Mesothelial cell of epicardium (in vitro differentiated cells): ENCODE measurements around the gene EXOC2. TPM values are rescaled to one million over a fixed set of nuclear protein-coding genes. Genes with fewer than 3 reads are reported as not detected.

ENCODE experiments used
- DNase-seq, 2 experiments: peaks; one replicate each; pipeline ENCODE4 v3.0.0; 2021; ENCODE audit warnings: low spot score in 2 of 2; ENCODE audit not compliant: unreplicated experiment in 2 of 2
- H3K27ac Mint-ChIP-seq: 2 replicates; pipeline ENCODE4 v1.8.0; 2021; ENCODE audit warnings: mixed read lengths
- H3K27me3 Mint-ChIP-seq: 2 replicates; pipeline ENCODE4 v1.8.0; 2021; ENCODE audit warnings: low read depth, mixed read lengths
- H3K36me3 Mint-ChIP-seq: 2 replicates; pipeline ENCODE4 v1.8.0; 2021; ENCODE audit warnings: mixed read lengths
- H3K4me1 Mint-ChIP-seq: 2 replicates; pipeline ENCODE4 v1.8.0; 2021; ENCODE audit warnings: mixed read lengths
- H3K4me3 Mint-ChIP-seq: 2 replicates; pipeline ENCODE4 v1.8.0; 2021; ENCODE audit warnings: mild to moderate bottlenecking, moderate library complexity, mixed read lengths
- H3K9me3 Mint-ChIP-seq: 2 replicates; pipeline ENCODE4 v1.8.0; 2021; ENCODE audit warnings: mixed read lengths
- CTCF ChIP-seq: fragments of 200-600 bp; sonication (generic); IDR thresholded peaks from one replicate; pipeline ENCODE4 v1.5.0; 2021; ENCODE audit warnings: antibody characterized with exemption; ENCODE audit not compliant: unreplicated experiment
- total RNA-seq: library from RNA; stranded (reverse); gene quantifications from 3 replicates; pipeline ENCODE4 v1.2.1, GENCODE V29; 2021

EXOC2 gene
- total RNA-seq, 1 donor from 2014 or later, result 22.9 TPM

DNA sequence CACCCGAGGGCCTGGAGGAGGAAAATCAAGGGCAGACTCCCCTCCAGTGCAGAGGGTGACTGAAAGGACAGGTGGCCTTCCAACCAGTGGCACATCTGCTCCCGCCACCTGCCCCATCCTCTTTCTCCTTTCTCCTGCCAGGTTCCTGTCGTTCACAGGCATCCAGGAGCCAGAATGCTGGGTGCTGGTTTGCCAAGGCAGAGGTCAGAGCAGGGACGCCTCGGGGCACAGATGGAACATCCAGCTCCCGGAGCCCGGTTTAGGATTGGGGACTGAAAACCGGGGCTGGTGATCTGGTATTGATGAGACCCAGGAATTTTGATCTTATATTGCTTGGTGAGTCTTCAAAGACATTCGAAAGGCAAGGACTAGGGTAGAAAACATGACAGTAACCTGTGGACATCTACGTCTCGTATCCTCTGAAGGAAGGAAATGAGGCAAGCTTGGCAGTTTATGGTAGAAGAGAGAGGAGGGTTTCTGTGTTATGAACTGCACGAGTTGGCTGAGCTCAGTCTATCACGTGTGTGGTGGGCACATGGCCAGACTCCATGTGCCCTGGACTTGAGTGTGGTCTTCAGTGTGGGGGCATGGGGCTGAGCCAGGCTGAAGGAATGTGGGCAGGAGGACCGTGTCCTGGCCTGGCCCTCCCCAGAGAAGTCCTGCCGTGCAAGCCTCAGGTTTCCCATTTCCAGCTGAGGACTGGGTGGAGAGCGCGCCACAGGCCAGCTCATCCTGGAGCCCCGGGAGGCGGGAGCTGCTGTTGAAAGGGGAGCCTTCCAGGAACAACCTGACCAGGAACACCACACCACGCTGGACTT, 227.2 kb downstream of the EXOC2 start:
- no peak for TF ChIP-seq CTCF
- Mint-ChIP-seq H3K4me3 (no peak overlapping the region), H3K4me1 (no peaks in the 10 kb centered on the region), H3K27me3 (peaks cover 49% of the 10 kb centered on the region), H3K36me3 (no peaks in the 10 kb centered on the region), H3K27ac (no peak overlapping the region), H3K9me3 (no peaks in the 10 kb centered on the region)
- DNase-seq, result no peak

DNA sequence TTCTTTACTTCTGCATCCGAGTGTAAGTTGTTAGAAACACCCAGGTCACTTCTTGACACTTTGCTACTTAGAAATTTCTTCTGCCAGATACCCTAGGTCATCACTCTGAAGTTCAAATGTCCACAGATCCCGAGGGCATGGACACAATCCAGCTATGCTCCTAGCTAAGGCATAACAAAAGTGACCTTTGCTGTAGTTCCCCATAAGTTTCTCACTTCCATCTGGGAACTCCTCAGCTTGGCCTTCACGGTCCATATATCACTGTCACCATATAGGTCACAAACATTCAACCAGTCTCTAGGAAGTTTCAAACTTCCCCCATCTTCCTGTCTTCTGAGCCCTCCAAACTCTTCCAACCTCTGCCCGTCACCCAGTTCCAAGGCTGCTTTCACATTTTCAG, 236.1 kb downstream of the EXOC2 start:
- TF ChIP-seq CTCF, result no peak
- H3K4me3 Mint-ChIP-seq, result no peak overlapping the region
- H3K27me3 Mint-ChIP-seq, result peaks cover 18% of the 10 kb centered on the region
- H3K4me1 Mint-ChIP-seq, result no peaks in the 10 kb centered on the region
- DNase-seq, result no peak
- H3K36me3 Mint-ChIP-seq, result no peaks in the 10 kb centered on the region
- no peak overlapping the region for H3K27ac Mint-ChIP-seq
- H3K9me3 Mint-ChIP-seq, result peaks cover 5% of the 10 kb centered on the region

GRCh38 chr6:456358-456867, 236.5 kb downstream of the EXOC2 start:
- DNase-seq, result no peak
- no peak for TF ChIP-seq CTCF
- H3K27me3 Mint-ChIP-seq, result peaks cover 16% of the 10 kb centered on the region
- H3K27ac Mint-ChIP-seq, result no peak overlapping the region
- H3K4me3 Mint-ChIP-seq, result no peak overlapping the region
- H3K4me1 Mint-ChIP-seq, result no peaks in the 10 kb centered on the region
- no peaks in the 10 kb centered on the region for H3K36me3 Mint-ChIP-seq
- peaks cover 5% of the 10 kb centered on the region for H3K9me3 Mint-ChIP-seq

DNA sequence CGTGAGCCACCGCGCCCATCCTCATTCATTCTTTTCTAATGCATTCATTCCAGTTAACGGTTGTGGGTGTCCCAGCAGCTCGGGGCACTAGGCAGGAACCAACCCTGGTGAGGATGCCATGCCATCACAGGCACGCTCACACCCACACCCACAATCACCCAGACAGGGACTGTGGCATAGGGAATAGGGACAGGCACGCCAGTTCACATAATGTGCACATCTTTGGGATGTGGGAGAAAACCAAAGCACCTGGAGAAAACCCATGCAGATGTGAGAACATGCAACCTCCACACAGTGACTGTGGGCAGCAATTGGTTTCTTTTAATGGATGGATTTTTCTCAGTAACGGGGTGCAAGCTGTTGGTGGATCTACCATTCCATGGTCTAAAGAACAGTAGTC, 237.1 kb downstream of the EXOC2 start:
- H3K27ac Mint-ChIP-seq, result no peak overlapping the region

GRCh38 chr6:455006-455585, 237.8 kb downstream of the EXOC2 start:
- no peak for DNase-seq
- TF ChIP-seq CTCF, result no peak
- H3K27ac Mint-ChIP-seq, result no peak overlapping the region
- H3K9me3 Mint-ChIP-seq, result peaks cover 13% of the 10 kb centered on the region
- no peaks in the 10 kb centered on the region for H3K36me3 Mint-ChIP-seq
- no peaks in the 10 kb centered on the region for H3K4me1 Mint-ChIP-seq
- peaks cover 14% of the 10 kb centered on the region for H3K27me3 Mint-ChIP-seq
- H3K4me3 Mint-ChIP-seq, result no peak overlapping the region

More for the DNA sequence above, 237.1 kb downstream of the EXOC2 start:
- no peak for DNase-seq
- no peaks in the 10 kb centered on the region for H3K36me3 Mint-ChIP-seq
- peaks cover 14% of the 10 kb centered on the region for H3K27me3 Mint-ChIP-seq
- H3K4me3 Mint-ChIP-seq, result no peak overlapping the region
- H3K4me1 Mint-ChIP-seq, result no peaks in the 10 kb centered on the region
- TF ChIP-seq CTCF, result no peak
- peaks cover 6% of the 10 kb centered on the region for H3K9me3 Mint-ChIP-seq
